Measurements from ENCODE around the gene NTSR1.

NTSR1 gene

DNA sequence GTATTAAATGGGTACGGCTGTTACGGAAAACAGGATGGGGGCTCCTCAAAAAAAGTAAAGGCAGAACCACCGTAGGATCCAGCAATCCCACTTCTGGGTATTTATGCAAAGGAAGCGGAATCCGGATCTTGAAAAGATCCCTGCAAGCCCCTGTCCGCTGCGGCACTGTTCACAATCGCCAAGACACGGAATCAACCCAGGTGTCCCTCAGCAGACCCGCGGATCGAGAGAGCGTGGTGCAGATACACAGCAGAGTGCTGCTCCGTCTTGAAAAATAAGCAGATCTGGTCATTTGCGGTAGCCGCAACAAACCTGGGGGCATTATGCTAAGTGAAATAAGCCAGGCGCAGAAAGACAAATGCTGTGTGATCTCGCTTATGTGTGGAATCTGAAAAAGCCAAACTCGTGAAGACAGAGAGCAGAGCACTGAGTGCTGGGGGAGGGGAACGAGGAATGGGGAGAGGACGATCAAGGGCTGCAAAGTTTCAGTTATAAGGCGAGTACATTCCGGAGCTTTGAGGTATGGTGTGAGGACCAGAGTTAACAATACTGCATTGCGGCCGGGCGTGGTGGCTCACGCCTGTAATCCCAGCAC lies 41.3 kb downstream of the NTSR1 start:
- DNase-seq (ENCODE audit: low spot score): no peak
- TF ChIP-seq, protein P1, sequence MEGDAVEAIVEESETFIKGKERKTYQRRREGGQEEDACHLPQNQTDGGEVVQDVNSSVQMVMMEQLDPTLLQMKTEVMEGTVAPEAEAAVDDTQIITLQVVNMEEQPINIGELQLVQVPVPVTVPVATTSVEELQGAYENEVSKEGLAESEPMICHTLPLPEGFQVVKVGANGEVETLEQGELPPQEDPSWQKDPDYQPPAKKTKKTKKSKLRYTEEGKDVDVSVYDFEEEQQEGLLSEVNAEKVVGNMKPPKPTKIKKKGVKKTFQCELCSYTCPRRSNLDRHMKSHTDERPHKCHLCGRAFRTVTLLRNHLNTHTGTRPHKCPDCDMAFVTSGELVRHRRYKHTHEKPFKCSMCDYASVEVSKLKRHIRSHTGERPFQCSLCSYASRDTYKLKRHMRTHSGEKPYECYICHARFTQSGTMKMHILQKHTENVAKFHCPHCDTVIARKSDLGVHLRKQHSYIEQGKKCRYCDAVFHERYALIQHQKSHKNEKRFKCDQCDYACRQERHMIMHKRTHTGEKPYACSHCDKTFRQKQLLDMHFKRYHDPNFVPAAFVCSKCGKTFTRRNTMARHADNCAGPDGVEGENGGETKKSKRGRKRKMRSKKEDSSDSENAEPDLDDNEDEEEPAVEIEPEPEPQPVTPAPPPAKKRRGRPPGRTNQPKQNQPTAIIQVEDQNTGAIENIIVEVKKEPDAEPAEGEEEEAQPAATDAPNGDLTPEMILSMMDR (IDR thresholded peaks at IDR 0.05; ENCODE audit: extremely low read depth, missing control alignments): no peak

GRCh38 chr20:62751551-62752150 lies 43.0 kb downstream of the NTSR1 start:
- TF ChIP-seq, protein P1 (IDR thresholded peaks at IDR 0.05; ENCODE audit: extremely low read depth, missing control alignments): no peak
- no peak for DNase-seq (ENCODE audit: low spot score)

DNA sequence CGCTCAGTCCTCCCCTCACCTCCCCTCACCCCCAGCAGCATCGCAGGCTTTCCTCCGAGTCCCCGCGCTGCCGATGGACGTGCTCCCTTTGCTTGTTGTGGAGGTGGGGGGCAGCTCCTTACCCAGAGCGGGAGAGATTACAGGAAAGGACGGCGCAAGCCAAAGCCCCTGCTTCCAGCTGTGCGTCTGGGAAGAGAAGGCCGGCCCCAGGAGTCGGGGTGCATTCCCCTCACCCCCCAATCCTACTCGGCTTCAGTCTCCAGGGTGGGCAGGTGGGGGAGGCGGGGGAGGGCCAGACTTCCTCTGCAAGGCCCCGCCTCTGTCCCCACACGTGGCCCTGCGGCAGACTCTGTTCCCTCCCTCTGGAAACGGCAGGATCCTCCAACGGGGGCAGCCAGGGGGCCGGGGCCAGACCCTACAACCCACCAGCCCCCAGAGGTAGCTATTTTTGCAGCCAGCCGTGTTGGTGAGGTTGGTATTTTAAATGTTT lies 43.6 kb downstream of the NTSR1 start:
- TF ChIP-seq, protein P1 (IDR thresholded peaks at IDR 0.05; ENCODE audit: extremely low read depth, missing control alignments): no peak

GRCh38 chr20:62752671-62753501 lies 44.2 kb downstream of the NTSR1 start:
- TF ChIP-seq, protein P1 (IDR thresholded peaks at IDR 0.05; ENCODE audit: extremely low read depth, missing control alignments): no peak
- no peak for DNase-seq (ENCODE audit: low spot score)

More for the DNA sequence above, 43.6 kb downstream of the NTSR1 start:
- no peak for DNase-seq (ENCODE audit: low spot score)

- DNase-seq (ENCODE audit: low spot score): no peak
- TF ChIP-seq, protein P1 (IDR thresholded peaks at IDR 0.05; ENCODE audit: extremely low read depth, missing control alignments): no peak
Observed at GRCh38 chr20:62753626-62754025, 45.0 kb downstream of the NTSR1 start.

- no peak for DNase-seq (ENCODE audit: low spot score)
- TF ChIP-seq, protein P1 (IDR thresholded peaks at IDR 0.05; ENCODE audit: extremely low read depth, missing control alignments): no peak
Observed at GRCh38 chr20:62754122-62754990, 45.7 kb downstream of the NTSR1 start.

Data from GM20000 (cell line).